H1 (cell line): Measurements from ENCODE around the gene CBLB. TPM values are rescaled to one million over a fixed set of nuclear protein-coding genes. Genes with fewer than 3 reads are reported as not detected.

Experiments used
- CTCF ChIA-PET: fragments of 300-600 bp; sonication (Branson Sonifier 250); formaldehyde crosslinking; loops from one replicate; lab custom pipeline; 2021; ENCODE audit not compliant: partially characterized antibody; lab: Charles Lee
- POLR2A ChIA-PET: fragments of 300-600 bp; sonication (Branson Sonifier 250); formaldehyde crosslinking; loops from one replicate; lab custom pipeline; 2021; ENCODE audit warnings: inconsistent platforms; ENCODE audit not compliant: partially characterized antibody; lab: Charles Lee
- DNase-seq, 2 experiments: peaks; one replicate each; pipeline versions ENCODE4 v3.0.0 to v3.0.0-alpha.2; 2010 to 2022; ENCODE audit warnings: low spot score in 2 of 2, low read depth in 1 of 2, mixed read lengths in 1 of 2
- FAIRE-seq: peaks from 2 replicates; lab custom pipeline; 2011; peaks lifted over from hg19 to GRCh38; lab: Jason Lieb, UNC
- H2AFZ ChIP-seq: 2 replicates; pipeline ENCODE4 v1.8.1; 2012; ENCODE audit warnings: low read length, inconsistent platforms
- H2AK5ac ChIP-seq: 2 replicates; pipeline ENCODE4 v1.6.1; 2013; ENCODE audit warnings: low read depth, low read length
- H2BK120ac ChIP-seq: replicated peaks from 2 replicates; pipeline ENCODE3; 2013; ENCODE audit warnings: low read depth, low read length, inconsistent platforms
- H2BK12ac ChIP-seq: 2 replicates; pipeline ENCODE4 v1.6.1; 2013; ENCODE audit warnings: low read depth, low read length
- H2BK15ac ChIP-seq: 2 replicates; pipeline ENCODE4 v1.6.1; 2013; ENCODE audit warnings: low read length
- H2BK20ac ChIP-seq: 2 replicates; pipeline ENCODE4 v1.6.1; 2013; ENCODE audit warnings: low read length
- H2BK5ac ChIP-seq: 2 replicates; pipeline ENCODE4 v1.6.1; 2013; ENCODE audit warnings: low read depth, low read length
- H3K14ac ChIP-seq: 2 replicates; pipeline ENCODE4 v1.6.1; 2013; ENCODE audit warnings: inconsistent platforms; ENCODE audit not compliant: insufficient read length
- H3K18ac ChIP-seq: 2 replicates; pipeline ENCODE4 v1.6.1; 2013; ENCODE audit warnings: low read length; ENCODE audit errors: extremely low read depth
- H3K23ac ChIP-seq: 2 replicates; pipeline ENCODE4 v1.6.1; 2013; ENCODE audit warnings: inconsistent platforms; ENCODE audit not compliant: insufficient read length
- H3K23me2 ChIP-seq: 2 replicates; pipeline ENCODE4 v1.6.1; 2013; ENCODE audit warnings: low read depth, low read length
- H3K27ac ChIP-seq: 2 replicates; pipeline ENCODE4 v1.6.1; 2011; ENCODE audit warnings: low read depth, low read length, inconsistent platforms
- H3K27me3 ChIP-seq, 4 experiments: replicated peaks in 1 of 4; 1 replicate in 1 of 4; 2 replicates in 3 of 4; pipeline versions ENCODE4 v1.6.1 to v1.8.1; 2011 to 2013; ENCODE audit warnings: low read length in 3 of 4, mild to moderate bottlenecking in 3 of 4, inconsistent platforms in 2 of 4, mixed read lengths in 2 of 4, moderate library complexity in 1 of 4; ENCODE audit not compliant: control insufficient read depth in 3 of 4, insufficient read depth in 3 of 4; ENCODE audit errors: extremely low read depth in 1 of 4
- H3K36me3 ChIP-seq, 4 experiments: 2 replicates each; pipeline versions ENCODE4 v1.6.1 to v1.8.1; 2011 to 2013; ENCODE audit warnings: mild to moderate bottlenecking in 4 of 4, low read length in 3 of 4, moderate library complexity in 2 of 4, control low read depth in 1 of 4, inconsistent platforms in 1 of 4; ENCODE audit not compliant: insufficient read depth in 4 of 4, control insufficient read depth in 2 of 4
- H3K4ac ChIP-seq: replicated peaks from 2 replicates; pipeline ENCODE3; 2013; ENCODE audit warnings: low read length, low read depth, mixed read lengths, inconsistent platforms; ENCODE audit not compliant: insufficient read length
- H3K4me1 ChIP-seq, 4 experiments: replicated peaks in 1 of 4; 1 replicate in 1 of 4; 2 replicates in 3 of 4; pipeline versions ENCODE4 v1.6.1 to v1.8.1; 2011 to 2013; ENCODE audit warnings: low read length in 3 of 4, inconsistent platforms in 2 of 4, mixed read lengths in 1 of 4; ENCODE audit not compliant: insufficient read depth in 4 of 4, control insufficient read depth in 3 of 4
- H3K4me2 ChIP-seq, 2 experiments: 2 replicates each; pipeline versions ENCODE4 v1.6.1 to v1.8.1; 2011 to 2013; ENCODE audit warnings: low read depth in 2 of 2, low read length in 2 of 2, control low read depth in 1 of 2, inconsistent platforms in 1 of 2, mild to moderate bottlenecking in 1 of 2; ENCODE audit not compliant: insufficient read depth in 1 of 2
- H3K4me3 ChIP-seq, 4 experiments: fragments of 200-600, 300-600 bp in 1 of 4; sonication (generic), shearing (Covaris generic), sonication (Bioruptor Twin) in 1 of 4; 2 replicates each; pipeline versions ENCODE4 v1.5.1 to v1.8.1; 2011 to 2016; ENCODE audit warnings: low read length in 4 of 4, low read depth in 3 of 4, control low read depth in 2 of 4, inconsistent platforms in 2 of 4, mild to moderate bottlenecking in 2 of 4, mixed read lengths in 1 of 4, moderate library complexity in 1 of 4; ENCODE audit not compliant: insufficient read depth in 2 of 4; ENCODE audit errors: extremely low read depth in 1 of 4
- H3K56ac ChIP-seq: replicated peaks from 2 replicates; pipeline ENCODE3; 2013; ENCODE audit warnings: low read depth, mild to moderate bottlenecking, mixed read lengths, low read length, inconsistent platforms; ENCODE audit not compliant: insufficient read length
- H3K79me1 ChIP-seq: 2 replicates; pipeline ENCODE4 v1.6.1; 2013; ENCODE audit warnings: low read depth, low read length, control low read depth
- H3K79me2 ChIP-seq, 2 experiments: 2 replicates each; pipeline versions ENCODE4 v1.6.1 to v1.8.1; 2012 to 2013; ENCODE audit warnings: low read length in 2 of 2, mild to moderate bottlenecking in 2 of 2, inconsistent platforms in 1 of 2; ENCODE audit not compliant: insufficient read depth in 2 of 2, control insufficient read depth in 1 of 2
- H3K9ac ChIP-seq, 4 experiments: replicated peaks in 1 of 4; 1 replicate in 1 of 4; 2 replicates in 3 of 4; pipeline versions ENCODE4 v1.6.1 to v1.8.1; 2011 to 2013; ENCODE audit warnings: low read depth in 3 of 4, low read length in 3 of 4, control low read depth in 2 of 4, mild to moderate bottlenecking in 2 of 4, moderate library complexity in 2 of 4, inconsistent platforms in 1 of 4; ENCODE audit errors: extremely low read depth in 1 of 4
- H3K9me3 ChIP-seq, 2 experiments: 2 replicates each; pipeline versions ENCODE4 v1.6.1 to v1.8.1; 2012 to 2013; ENCODE audit warnings: mild to moderate bottlenecking in 2 of 2, moderate library complexity in 2 of 2, control low read depth in 1 of 2, inconsistent platforms in 1 of 2, low read depth in 1 of 2, low read length in 1 of 2, mixed read lengths in 1 of 2; ENCODE audit not compliant: insufficient read depth in 2 of 2
- H4K20me1 ChIP-seq, 2 experiments: replicated peaks in 1 of 2; 2 replicates each; pipeline versions ENCODE3 to v1.8.1; 2011 to 2013; ENCODE audit warnings: inconsistent platforms in 2 of 2, low read length in 2 of 2, mild to moderate bottlenecking in 1 of 2; ENCODE audit not compliant: insufficient read depth in 2 of 2, control insufficient read depth in 1 of 2
- H4K5ac ChIP-seq: 2 replicates; pipeline ENCODE4 v1.6.1; 2013; ENCODE audit warnings: low read length, low read depth, mixed read lengths, inconsistent platforms; ENCODE audit not compliant: insufficient read length
- H4K8ac ChIP-seq: 2 replicates; pipeline ENCODE4 v1.8.0; 2013; ENCODE audit warnings: mild to moderate bottlenecking, moderate library complexity, low read length, inconsistent platforms; ENCODE audit not compliant: insufficient read depth; ENCODE audit errors: extremely low read depth
- H4K91ac ChIP-seq: replicated peaks from 2 replicates; pipeline ENCODE3; 2013; ENCODE audit warnings: low read length, mixed read lengths, inconsistent platforms; ENCODE audit not compliant: insufficient read length
- ATF2 ChIP-seq: IDR thresholded peaks from 2 replicates; pipeline ENCODE4 v1.6.1; 2012; ENCODE audit warnings: low read length, inconsistent platforms
- CREB1 ChIP-seq: IDR thresholded peaks from 2 replicates; pipeline ENCODE4 v1.6.1; 2012; ENCODE audit warnings: inconsistent platforms
- POLR2AphosphoS5 ChIP-seq: IDR thresholded peaks from 2 replicates; pipeline ENCODE4 v1.6.1; 2011; ENCODE audit warnings: low read depth, low read length
- SIN3A ChIP-seq, 2 experiments: IDR thresholded peaks in 1 of 2; conservative IDR thresholded peaks in 1 of 2; 2 replicates each; pipeline ENCODE4 v1.6.1; 2011 to 2012; ENCODE audit warnings: low read length in 2 of 2, improper control_type of control experiment in 1 of 2, low read depth in 1 of 2, mild to moderate bottlenecking in 1 of 2
- SRF ChIP-seq: IDR thresholded peaks from 2 replicates; pipeline ENCODE4 v1.6.1; 2011; ENCODE audit warnings: mild to moderate bottlenecking, low read depth, low read length, moderate library complexity
- polyA plus RNA-seq, 7 experiments: library from polyadenylated mRNA; depleted of rRNA in 3 of 7; stranded (reverse) in 5 of 7; unstranded in 2 of 7; fragments of >200 nt in 5 of 7; fragments of 200-250 nt in 2 of 7; gene quantifications; 1 replicate in 5 of 7; 2 replicates in 1 of 7; 4 replicates in 1 of 7; pipeline versions ENCODE4 v1.2.1 to v1.2.3, GENCODE V29; 2011 to 2013; ENCODE audit warnings: missing spikeins in 2 of 7, mixed read lengths in 2 of 7
- total RNA-seq: library from RNA; stranded (reverse); fragmentation: NEBNext Ultra II Directional; extraction: Animal tissue kit (Norgen Biotek cat#: 25700); gene quantifications from 2 replicates; pipeline ENCODE4 v1.2.1, GENCODE V29; 2021

The CBLB gene
- total and polyA plus RNA-seq, 2 of the 8 experiments (the other 6 are each of a cell fraction or from before 2014, with no cell fraction given) = 14.5 to 26.0 TPM

GRCh38 chr3:105662306-105662705 is 206.5 kb downstream of the CBLB start:
- no peaks in the 10 kb centered on the region for H4K20me1 ChIP-seq
- no peak overlapping the region for H2BK5ac ChIP-seq
- CTCF ChIA-PET = no interaction called here
- no peak for FAIRE-seq
- H3K18ac ChIP-seq = no peak overlapping the region
- no peaks in the 10 kb centered on the region for H3K9me3 ChIP-seq
- POLR2A ChIA-PET = no interaction called here
- H3K79me1 ChIP-seq = no peaks in the 10 kb centered on the region
- no peaks in the 10 kb centered on the region for H3K79me2 ChIP-seq
- no peak overlapping the region for H2BK15ac ChIP-seq
- peaks cover 0 to 6% (median 2%) of the 10 kb centered on the region in 4 experiments; a peak in 4 of 8 replicates for H3K36me3 ChIP-seq
- no peak overlapping the region for H2AFZ ChIP-seq
- DNase-seq = no peak
- no peak overlapping the region for H3K4me3 ChIP-seq
- no peak overlapping the region for H3K4me2 ChIP-seq
- H4K91ac ChIP-seq = no peak overlapping the region
- H4K5ac ChIP-seq = no peak overlapping the region
- no peak overlapping the region for H3K9ac ChIP-seq
- H3K23ac ChIP-seq = no peak overlapping the region
- no peak overlapping the region for H3K27ac ChIP-seq
- no peaks in the 10 kb centered on the region for H3K4me1 ChIP-seq
- no peak overlapping the region for H3K14ac ChIP-seq
- no peak overlapping the region for H2BK120ac ChIP-seq
- H2BK12ac ChIP-seq = no peak overlapping the region
- H4K8ac ChIP-seq = no peak overlapping the region
- TF ChIP-seq POLR2AphosphoS5 (no peak), SRF (no peak), SIN3A (conservative IDR thresholded peaks at IDR 0.05 in 1 of 2, IDR thresholded peaks at IDR 0.05 in 1 of 2; ENCODE audit: low read depth in 1 of 2, low read length in 2 of 2) (no peak), ATF2 (no peak), CREB1 (no peak)
- H2AK5ac ChIP-seq = no peak overlapping the region
- no peaks in the 10 kb centered on the region for H3K27me3 ChIP-seq
- no peak overlapping the region for H3K56ac ChIP-seq
- H2BK20ac ChIP-seq = no peak overlapping the region
- H3K23me2 ChIP-seq = no peaks in the 10 kb centered on the region
- no peak overlapping the region for H3K4ac ChIP-seq
